NCI-H1105 (cell line): Measurements from ENCODE around the gene CAMK2B.
"Not testable (repeated sequence)": the region's sequence is repeated elsewhere in the genome, so short reads cannot be mapped to it uniquely, and the experiment has no call there.

ENCODE experiments used
- DNase-seq: peaks from one replicate; lab custom pipeline; 2025; lab: John Stamatoyannopoulos, UW

CAMK2B gene

DNA sequence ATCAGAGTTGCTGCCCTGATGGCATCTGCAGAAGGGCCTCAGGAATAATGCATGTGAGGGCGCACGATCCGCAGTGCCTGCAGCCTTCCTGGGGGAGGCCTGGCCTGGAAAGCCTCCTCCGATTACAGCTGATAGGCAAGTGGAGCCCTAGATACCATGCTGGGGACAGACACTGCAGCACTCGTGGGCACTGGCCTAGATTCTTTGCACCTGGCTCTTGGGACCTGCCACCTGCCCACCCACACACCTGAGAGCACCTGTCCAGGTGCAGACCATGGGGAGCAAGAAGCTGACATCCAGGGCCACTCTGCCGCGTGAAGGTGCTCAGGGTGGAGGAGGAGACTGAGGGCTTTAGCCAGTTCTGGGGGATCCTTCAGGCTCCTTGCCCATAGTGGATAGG, 109.9 kb downstream of the CAMK2B start:
- peak; percentile 26 for DNase-seq

GRCh38 chr7:44213877-44214388, 111.5 kb downstream of the CAMK2B start:
- no peak for DNase-seq

DNA sequence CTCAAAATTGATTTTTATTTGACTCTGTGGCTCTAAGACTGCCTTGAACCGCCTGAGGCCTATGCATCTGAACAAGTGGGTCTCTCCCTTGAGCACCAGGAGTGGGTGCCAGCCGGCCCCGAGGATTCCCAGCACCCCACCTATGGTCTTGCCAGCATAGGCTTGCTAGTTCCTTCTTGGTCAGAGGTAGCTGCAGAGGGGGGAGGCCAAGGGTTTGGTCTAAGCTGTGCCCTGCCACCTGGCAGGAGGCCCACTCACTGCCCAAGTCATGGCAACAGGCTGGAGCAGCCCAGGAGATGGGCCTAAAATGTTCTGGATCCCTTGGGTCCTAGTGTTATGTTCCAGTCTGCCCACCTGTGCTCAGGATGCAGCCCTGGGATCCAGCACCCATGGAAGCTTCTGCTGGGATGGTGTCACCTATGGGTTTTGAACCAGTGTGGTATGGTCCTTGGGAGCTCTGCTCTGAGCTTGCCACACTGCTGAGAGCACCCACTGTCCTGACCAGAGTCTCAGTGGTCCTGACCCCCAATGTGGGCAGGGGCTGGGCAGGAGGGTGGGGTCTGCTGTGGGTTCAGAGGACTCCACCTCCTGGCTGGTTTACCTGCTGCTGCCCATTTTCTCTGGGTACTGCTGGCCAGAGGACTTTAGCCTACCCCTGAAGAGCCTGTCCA, 112.1 kb downstream of the CAMK2B start:
- no peak for DNase-seq

- no peak for DNase-seq
These were observed 112.7 kb downstream of the CAMK2B start for GRCh38 chr7:44212581-44213184.

- DNase-seq: no peak
These were observed 113.4 kb downstream of the CAMK2B start for GRCh38 chr7:44212018-44212417.

GRCh38 chr7:44211126-44211675, 114.2 kb downstream of the CAMK2B start:
- DNase-seq: no peak

- no peak for DNase-seq
These were observed 115.3 kb downstream of the CAMK2B start for GRCh38 chr7:44210107-44210506.

DNA sequence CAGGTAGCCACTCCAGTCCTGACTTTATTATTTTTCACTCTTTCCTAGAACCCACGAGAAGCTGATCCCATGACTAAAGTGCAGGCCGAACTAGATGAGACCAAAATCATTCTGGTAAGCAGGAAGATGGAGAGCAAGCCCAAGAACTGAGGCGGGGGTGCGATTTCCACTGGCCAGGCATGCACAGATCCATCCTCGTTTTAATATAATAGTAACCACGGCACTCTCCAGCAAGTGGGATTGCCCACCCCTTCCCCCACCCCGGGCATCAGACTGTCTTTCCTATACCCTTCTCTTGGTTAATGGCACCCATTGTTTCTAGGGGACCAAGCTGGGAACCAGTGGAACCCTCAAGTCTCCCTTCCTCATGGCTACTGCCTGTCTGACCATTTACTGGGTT, 117.3 kb downstream of the CAMK2B start:
- no peak for DNase-seq

DNA sequence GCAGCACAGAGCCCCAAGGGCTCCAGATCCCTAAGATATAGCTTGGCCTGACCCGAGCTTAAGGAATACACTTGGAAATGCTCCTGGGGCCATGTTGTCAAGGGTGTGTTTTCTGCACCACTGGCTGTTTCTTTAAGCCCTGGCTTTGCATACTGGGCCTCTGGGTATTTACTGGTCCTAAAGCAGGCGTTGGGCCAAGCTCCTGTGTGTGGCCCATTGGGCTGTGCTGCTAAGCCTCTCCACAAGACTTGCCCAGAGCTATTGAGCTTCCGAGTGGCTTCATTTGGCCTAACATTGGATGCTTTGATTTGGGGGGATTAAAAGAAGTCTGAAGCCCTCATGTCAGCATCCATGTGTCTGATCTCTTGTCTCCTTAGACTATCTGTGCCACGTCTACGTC, 119.4 kb downstream of the CAMK2B start:
- DNase-seq: no peak

- no peak for DNase-seq
These were observed 123.6 kb downstream of the CAMK2B start for GRCh38 chr7:44201813-44202212.

DNA sequence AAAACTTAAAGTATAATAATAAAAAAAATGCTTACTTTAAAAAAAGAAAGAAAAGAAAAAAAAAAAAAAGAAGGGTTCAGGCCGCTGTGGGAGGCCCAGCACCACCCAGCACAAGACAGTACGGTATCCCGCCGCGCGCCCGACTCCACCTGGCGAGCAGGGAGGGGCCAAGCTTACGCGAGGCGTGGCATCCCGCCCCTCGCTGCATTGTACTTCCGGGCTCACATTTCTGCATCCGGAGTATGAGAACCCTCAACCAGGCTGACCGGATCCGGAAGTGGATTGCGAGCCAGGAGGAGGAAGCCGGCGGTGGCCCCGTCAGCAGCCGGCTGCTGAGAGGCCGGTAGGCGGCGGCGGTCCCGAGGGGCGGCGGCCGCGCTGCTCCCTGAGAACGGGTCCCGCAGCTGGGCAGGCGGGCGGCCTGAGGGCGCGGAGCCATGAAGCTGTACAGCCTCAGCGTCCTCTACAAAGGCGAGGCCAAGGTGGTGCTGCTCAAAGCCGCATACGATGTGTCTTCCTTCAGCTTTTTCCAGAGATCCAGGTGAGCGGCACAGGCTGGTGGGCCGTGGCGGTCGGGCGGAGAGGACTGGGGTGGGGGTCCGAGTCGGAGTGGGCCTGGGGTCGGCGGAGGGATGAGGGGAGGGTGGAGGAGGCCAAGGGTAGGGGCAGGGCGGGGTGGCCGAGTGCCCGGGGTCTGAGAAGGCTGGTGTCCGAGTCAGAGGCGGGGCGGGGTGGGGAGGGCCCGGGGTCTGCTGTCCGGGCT, 124.5 kb downstream of the CAMK2B start, which contains the start of gene YKT6:
TSS of gene YKT6 (plus strand) at position 280 of the 763 bp plus-strand sequence. CDS start at position 438, 158 bp downstream.
- peak; percentile 97 for DNase-seq

DNA sequence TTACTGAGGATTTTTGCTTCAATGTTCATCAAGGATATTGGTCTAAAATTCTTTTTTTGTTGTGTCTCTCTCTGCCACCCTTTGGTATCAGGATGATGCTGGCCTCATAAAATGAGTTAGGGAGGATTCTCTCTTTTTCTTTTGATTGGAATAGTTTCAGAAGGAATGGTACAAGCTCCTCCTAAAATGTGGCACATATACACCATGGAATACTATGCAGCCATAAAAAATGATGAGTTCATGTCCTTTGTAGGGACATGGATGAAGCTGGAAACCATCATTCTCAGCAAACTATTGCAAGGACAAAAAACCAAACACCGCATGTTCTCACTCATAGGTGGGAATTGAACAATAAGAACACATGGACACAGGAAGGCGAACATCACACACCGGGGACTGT, 125.2 kb downstream of the CAMK2B start:
- DNase-seq: not testable (repeated sequence)

DNA sequence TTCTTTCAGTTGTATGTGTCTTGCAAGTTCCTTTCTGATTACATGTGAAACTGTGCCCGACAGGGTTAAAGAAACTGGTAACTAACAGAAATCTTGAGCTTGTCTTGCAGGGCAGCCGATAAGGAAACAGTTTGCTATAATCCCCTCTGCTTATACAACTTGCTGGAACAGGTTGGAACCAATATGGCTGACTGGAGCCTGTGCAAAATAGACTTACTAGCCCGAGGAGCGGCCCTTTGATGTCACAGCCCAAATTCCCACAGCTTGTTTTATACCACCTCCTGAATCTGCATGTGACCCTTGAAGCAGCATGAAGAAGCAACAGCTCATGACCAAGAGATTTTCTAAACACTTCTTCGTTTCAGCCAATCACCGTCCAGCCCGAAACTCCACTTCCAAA, 127.9 kb downstream of the CAMK2B start:
- no peak for DNase-seq

DNA sequence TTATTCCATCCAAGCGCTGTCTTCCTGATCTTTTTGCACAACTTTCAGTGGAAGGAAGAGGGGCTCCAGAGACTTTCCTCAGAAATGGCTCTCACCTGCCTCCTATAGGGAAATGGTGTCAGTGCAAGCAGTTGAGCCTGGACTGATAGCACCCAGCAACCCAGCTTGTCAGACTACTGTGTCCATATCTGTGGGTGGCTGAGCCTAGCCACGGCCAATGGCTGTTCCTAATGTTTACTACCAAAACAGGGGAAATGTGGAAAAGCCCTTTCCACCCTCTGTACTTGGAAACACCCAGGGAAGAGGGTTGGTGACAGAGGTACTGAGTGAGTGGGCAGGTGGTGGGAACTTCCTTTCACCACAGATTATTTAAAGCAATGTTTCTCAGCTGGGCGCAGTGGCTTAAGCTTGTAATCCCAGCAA, 128.9 kb downstream of the CAMK2B start:
- DNase-seq: peak; percentile 21

DNA sequence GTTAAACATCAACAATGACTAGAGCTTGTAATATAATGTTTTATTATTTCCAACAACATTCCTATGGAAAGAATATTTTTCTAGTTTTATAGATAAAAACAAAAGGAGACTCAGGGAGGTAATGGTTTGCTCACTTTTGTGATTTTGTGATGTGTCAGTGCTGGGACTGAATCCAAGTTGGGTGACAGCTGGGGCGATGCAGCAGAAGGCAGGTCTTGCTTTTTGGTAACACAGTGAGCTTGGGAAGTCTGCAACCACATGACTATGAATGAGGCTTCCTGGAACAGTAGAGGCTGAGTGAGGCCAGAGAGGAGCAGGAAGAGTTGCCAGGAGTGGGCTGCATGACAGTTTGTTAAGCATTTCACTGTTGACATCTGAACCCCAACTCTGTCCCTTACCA, 129.5 kb downstream of the CAMK2B start:
- no peak for DNase-seq

GRCh38 chr7:44194562-44195145, 130.7 kb downstream of the CAMK2B start:
- no peak for DNase-seq

DNA sequence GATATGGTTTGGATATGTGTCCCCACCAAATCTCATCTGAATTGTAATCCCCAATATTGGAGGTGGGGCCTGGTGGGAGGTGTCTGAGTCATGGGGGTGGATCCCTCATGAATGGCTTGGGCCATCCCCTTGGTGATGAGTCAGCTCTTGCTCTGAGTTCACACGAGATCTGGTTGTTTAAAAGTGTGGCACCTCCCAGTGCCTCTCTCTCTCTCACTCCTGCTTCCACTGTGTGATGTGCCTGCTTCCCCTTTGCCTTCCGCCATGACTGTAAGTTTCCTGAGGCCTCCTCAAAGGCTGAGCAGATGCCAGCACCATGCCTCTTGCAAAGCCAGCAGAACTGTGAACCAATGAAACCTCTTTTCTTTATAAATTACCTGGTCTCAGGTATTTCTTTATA, 131.3 kb downstream of the CAMK2B start:
- DNase-seq: no peak

DNA sequence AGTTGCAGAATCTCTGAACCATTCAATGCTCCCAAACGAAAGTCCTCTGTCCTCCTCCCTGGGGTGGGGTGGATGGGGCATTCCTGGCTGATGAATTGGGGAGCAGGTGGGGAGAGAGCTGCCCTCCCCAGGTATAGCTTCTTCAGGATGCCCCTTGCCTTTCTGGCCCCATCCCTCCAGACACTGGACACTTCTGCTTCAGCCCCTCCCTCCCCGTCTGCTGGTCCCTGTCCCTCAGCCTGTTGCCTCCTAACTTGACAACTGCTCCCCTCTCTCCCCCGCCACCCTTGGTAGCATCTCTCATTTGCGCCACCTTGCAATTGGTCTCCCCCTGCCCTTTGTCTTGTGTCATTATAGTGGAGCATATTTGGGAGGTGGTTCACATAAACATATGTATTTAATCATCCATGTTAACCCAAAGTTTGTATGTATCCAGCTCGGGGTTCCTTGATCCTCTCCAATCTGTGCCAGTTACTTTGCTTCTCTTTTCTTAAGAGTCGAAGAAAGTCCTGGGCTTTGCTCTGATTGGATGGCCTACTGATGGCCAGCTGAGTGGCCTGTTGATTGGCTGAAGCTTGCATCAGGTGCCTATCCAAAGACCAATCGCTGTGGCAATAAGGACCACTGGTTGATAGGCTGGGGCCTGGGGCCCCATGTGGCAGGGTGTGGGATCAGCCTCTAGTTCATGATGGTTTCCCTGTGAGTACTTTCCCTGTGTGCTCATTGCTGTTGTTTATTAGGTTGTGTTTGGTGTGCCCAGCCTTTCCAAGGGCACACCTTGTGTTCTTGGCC, 132.2 kb downstream of the CAMK2B start:
- no peak for DNase-seq

GRCh38 chr7:44191171-44191570, 134.2 kb downstream of the CAMK2B start:
- DNase-seq: no peak

GRCh38 chr7:44189993-44190872, 135.2 kb downstream of the CAMK2B start:
- DNase-seq: no peak
